ENCODE measurements around the gene CNTNAP5. TPM values are rescaled to one million over a fixed set of nuclear protein-coding genes. Genes with fewer than 3 reads are reported as not detected.

CNTNAP5 gene
- total and polyA plus RNA-seq, 4 experiments from 2014 or later, result not detected

DNA sequence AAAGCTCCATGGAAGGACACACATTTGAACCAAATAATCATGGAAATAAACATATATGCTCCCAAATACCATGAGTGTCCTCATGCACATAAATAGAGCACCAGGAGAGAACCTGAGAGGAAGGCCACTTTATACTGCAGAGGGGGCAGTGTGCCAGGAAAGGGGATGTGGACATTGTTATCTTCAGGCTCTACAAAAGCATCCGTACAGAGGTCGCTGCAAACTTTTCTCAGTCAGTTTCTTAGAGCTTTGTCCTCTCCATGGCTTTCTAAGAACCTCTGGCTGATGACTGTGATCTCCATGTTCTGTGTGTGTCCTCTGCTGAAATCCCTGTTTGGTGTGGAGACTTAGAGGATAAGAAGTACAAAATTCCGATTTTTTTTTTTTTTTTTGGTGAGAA is 515.7 kb downstream of the CNTNAP5 start:
- no peak overlapping the region for H3K27ac Mint-ChIP-seq
- Histone ChIP-seq H3K9me3 (ENCODE audit: control insufficient read depth in 1 of 2, low read length in 2 of 2) (no peaks in the 10 kb centered on the region), H3K36me3 (ENCODE audit: insufficient read depth, low read length) (no peaks in the 10 kb centered on the region), H3K4me3 (ENCODE audit: low read length in 2 of 2) (no peak overlapping the region), H3K4me1 (ENCODE audit: insufficient read depth, low read length) (no peaks in the 10 kb centered on the region), H3K27me3 (ENCODE audit: insufficient read depth, low read length) (no peaks in the 10 kb centered on the region), H3K27ac (ENCODE audit: low read depth, low read length) (no peak overlapping the region)
- H3K4me1 Mint-ChIP-seq, result no peaks in the 10 kb centered on the region
- intact Hi-C loops (cut with micrococcal nuclease), result no loop called here
- POLR2A ChIA-PET (ENCODE audit: partially characterized antibody), result no interaction called here
- no peaks in the 10 kb centered on the region for H3K36me3 Mint-ChIP-seq
- DNase-seq, result no peak
- H3K27me3 Mint-ChIP-seq, result no peaks in the 10 kb centered on the region
- CTCF ChIA-PET (ENCODE audit: partially characterized antibody), result no interaction called here
- H3K9me3 Mint-ChIP-seq, result peaks cover 0 to 10% (median 3%) of the 10 kb centered on the region in 8 donors
- H3K4me3 Mint-ChIP-seq, result no peak overlapping the region

DNA sequence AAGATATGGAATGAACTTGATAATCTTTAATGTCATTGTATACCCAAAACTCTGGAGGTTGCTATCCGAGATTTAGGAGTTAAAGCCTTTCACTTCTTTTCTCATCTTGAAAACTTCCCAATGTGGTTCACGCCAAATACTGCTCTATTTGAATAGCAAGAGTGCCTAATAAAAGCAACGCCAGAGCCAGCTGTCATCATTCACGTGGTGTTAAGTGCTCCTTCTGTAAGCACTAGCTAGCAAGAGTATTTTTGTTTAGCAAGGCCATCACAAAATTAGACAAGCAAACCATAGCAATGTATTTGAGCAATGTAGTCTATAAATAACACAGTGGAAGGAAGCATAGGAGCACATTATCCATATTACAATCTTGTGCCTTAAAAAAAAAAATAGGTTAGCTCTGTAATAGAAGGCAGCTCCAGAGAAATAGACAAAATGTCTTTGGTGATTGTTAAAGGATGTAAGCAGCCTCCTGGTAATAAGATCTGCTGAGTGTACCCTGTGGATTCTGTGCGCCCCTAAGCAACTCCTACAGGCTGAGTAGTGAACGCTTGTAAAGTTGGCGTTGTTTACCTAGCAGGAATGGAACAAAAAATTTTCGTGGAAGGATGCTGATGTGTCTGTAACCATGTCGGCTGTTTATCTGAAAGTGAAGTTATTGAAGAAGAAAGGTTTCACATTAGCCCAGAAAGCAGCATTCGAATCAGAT is 518.0 kb downstream of the CNTNAP5 start:
- Mint-ChIP-seq H3K4me1 (no peaks in the 10 kb centered on the region), H3K27me3 (no peaks in the 10 kb centered on the region), H3K9me3 (peaks cover 0 to 8% (median 3%) of the 10 kb centered on the region in 8 donors), H3K4me3 (no peak overlapping the region), H3K36me3 (no peaks in the 10 kb centered on the region), H3K27ac (no peak overlapping the region)
- Histone ChIP-seq H3K36me3 (ENCODE audit: insufficient read depth, low read length) (no peaks in the 10 kb centered on the region), H3K9me3 (ENCODE audit: control insufficient read depth in 1 of 2, low read length in 2 of 2) (no peaks in the 10 kb centered on the region), H3K27ac (ENCODE audit: low read depth, low read length) (no peak overlapping the region), H3K4me1 (ENCODE audit: insufficient read depth, low read length) (no peaks in the 10 kb centered on the region), H3K27me3 (ENCODE audit: insufficient read depth, low read length) (no peaks in the 10 kb centered on the region), H3K4me3 (ENCODE audit: low read length in 2 of 2) (no peak overlapping the region)
- POLR2A ChIA-PET (ENCODE audit: partially characterized antibody), result no interaction called here
- CTCF ChIA-PET (ENCODE audit: partially characterized antibody), result no interaction called here
- DNase-seq, result no peak
- intact Hi-C loops (cut with micrococcal nuclease), result no loop called here

DNA sequence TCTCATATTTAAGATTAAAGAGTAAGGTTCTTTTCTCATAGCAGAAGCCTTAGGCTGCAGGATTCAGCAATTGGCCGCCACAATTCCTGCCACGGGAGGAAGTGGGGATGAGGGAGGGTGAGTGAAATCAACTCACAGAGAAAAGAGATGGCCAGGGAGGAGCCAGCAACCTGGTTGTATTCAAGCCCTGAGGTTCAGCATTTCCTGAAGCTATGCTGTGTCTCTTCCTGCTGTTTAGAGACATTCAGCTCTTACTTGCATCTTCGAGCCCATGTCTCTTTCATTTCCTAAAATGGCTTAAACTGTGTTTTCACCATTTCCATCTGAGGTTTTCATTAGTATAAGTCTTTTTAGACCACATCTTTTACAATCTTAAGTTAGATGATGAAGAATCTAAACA is 522.6 kb downstream of the CNTNAP5 start:
- Histone ChIP-seq H3K9me3 (ENCODE audit: control insufficient read depth in 1 of 2, low read length in 2 of 2) (no peaks in the 10 kb centered on the region), H3K4me3 (ENCODE audit: low read length in 2 of 2) (no peak overlapping the region), H3K36me3 (ENCODE audit: insufficient read depth, low read length) (no peaks in the 10 kb centered on the region), H3K27ac (ENCODE audit: low read depth, low read length) (no peak overlapping the region), H3K27me3 (ENCODE audit: insufficient read depth, low read length) (no peaks in the 10 kb centered on the region), H3K4me1 (ENCODE audit: insufficient read depth, low read length) (no peaks in the 10 kb centered on the region)
- no peak for DNase-seq
- no peak overlapping the region for H3K4me3 Mint-ChIP-seq
- no peak overlapping the region for H3K27ac Mint-ChIP-seq
- POLR2A ChIA-PET (ENCODE audit: partially characterized antibody), result no interaction called here
- no peaks in the 10 kb centered on the region for H3K36me3 Mint-ChIP-seq
- CTCF ChIA-PET (ENCODE audit: partially characterized antibody), result no interaction called here
- H3K9me3 Mint-ChIP-seq, result peaks cover 0 to 18% (median 5%) of the 10 kb centered on the region in 8 donors
- no peaks in the 10 kb centered on the region for H3K4me1 Mint-ChIP-seq
- intact Hi-C loops (cut with micrococcal nuclease), result no loop called here
- H3K27me3 Mint-ChIP-seq, result no peaks in the 10 kb centered on the region

DNA sequence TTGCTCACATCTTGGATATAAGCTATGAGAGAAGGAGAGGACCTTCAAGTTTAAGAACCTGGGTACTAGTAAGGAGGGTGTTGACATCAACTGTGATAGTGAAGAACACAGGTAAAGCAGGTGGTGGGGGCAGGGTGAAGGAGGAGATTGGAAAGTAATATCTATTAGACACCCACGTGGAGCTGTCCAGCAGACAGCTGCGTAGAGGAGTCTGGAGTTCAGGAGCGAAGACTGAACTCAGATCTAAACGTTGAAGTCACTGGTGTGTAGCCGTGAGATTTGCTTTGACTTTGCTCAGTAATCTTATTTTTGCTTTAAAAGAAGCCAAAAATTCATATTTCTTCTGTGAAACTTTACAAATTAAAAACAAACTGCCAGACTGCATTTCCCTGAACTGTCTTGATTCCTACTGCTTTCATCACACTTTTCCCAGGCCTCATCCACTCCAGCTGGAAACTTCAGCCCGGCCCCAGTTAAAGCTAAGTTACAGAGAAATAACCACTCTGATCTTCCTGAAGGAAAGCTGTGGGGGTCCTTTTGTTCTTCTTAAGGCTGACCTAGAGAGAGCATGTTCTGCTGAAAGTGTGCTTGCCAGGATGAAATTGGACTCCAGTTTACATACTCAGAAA is 533.3 kb downstream of the CNTNAP5 start:
- H3K4me1 Mint-ChIP-seq, result no peaks in the 10 kb centered on the region
- ChIA-PET CTCF (ENCODE audit: partially characterized antibody) (no interaction called here), POLR2A (ENCODE audit: partially characterized antibody) (no interaction called here)
- intact Hi-C loops (cut with micrococcal nuclease), result no loop called here
- Histone ChIP-seq H3K4me3 (ENCODE audit: low read length in 2 of 2) (no peak overlapping the region), H3K36me3 (ENCODE audit: insufficient read depth, low read length) (no peaks in the 10 kb centered on the region), H3K9me3 (ENCODE audit: control insufficient read depth in 1 of 2, low read length in 2 of 2) (peaks cover 0 to 3% of the 10 kb centered on the region in 2 donors), H3K4me1 (ENCODE audit: insufficient read depth, low read length) (no peaks in the 10 kb centered on the region), H3K27ac (ENCODE audit: low read depth, low read length) (no peak overlapping the region), H3K27me3 (ENCODE audit: insufficient read depth, low read length) (no peaks in the 10 kb centered on the region)
- H3K27me3 Mint-ChIP-seq, result no peaks in the 10 kb centered on the region
- H3K4me3 Mint-ChIP-seq, result no peak overlapping the region
- no peaks in the 10 kb centered on the region for H3K36me3 Mint-ChIP-seq
- no peak overlapping the region for H3K27ac Mint-ChIP-seq
- H3K9me3 Mint-ChIP-seq, result peaks cover 0 to 20% (median 6%) of the 10 kb centered on the region in 8 donors
- no peak for DNase-seq

DNA sequence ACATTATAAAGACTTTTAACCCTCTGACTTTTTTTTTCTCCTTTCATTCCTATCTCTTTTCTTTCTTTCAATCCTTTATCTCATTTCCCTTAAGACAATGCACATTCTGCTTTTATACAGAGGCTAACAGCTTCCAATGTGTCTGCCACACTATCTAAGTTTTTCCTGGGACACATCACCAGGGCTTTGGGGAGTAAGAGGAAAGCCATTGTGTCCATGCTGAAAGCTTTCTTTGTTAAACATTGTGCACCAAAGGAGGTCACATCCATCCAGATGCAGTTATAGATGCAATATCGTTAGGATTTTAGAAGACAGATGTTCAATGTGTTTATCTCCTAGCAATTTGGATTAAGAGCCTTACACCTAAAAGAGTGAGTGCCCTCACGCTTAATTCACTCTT is 534.1 kb downstream of the CNTNAP5 start:
- Histone ChIP-seq H3K36me3 (ENCODE audit: insufficient read depth, low read length) (no peaks in the 10 kb centered on the region), H3K9me3 (ENCODE audit: control insufficient read depth in 1 of 2, low read length in 2 of 2) (peaks cover 0 to 3% of the 10 kb centered on the region in 2 donors), H3K27me3 (ENCODE audit: insufficient read depth, low read length) (no peaks in the 10 kb centered on the region), H3K4me1 (ENCODE audit: insufficient read depth, low read length) (no peaks in the 10 kb centered on the region), H3K4me3 (ENCODE audit: low read length in 2 of 2) (no peak overlapping the region), H3K27ac (ENCODE audit: low read depth, low read length) (no peak overlapping the region)
- Mint-ChIP-seq H3K27ac (no peak overlapping the region), H3K9me3 (peaks cover 0 to 20% (median 6%) of the 10 kb centered on the region in 8 donors), H3K27me3 (no peaks in the 10 kb centered on the region), H3K4me1 (no peaks in the 10 kb centered on the region), H3K4me3 (no peak overlapping the region), H3K36me3 (no peaks in the 10 kb centered on the region)
- CTCF ChIA-PET (ENCODE audit: partially characterized antibody), result no interaction called here
- no peak for DNase-seq
- intact Hi-C loops (cut with micrococcal nuclease), result no loop called here
- POLR2A ChIA-PET (ENCODE audit: partially characterized antibody), result no interaction called here

DNA sequence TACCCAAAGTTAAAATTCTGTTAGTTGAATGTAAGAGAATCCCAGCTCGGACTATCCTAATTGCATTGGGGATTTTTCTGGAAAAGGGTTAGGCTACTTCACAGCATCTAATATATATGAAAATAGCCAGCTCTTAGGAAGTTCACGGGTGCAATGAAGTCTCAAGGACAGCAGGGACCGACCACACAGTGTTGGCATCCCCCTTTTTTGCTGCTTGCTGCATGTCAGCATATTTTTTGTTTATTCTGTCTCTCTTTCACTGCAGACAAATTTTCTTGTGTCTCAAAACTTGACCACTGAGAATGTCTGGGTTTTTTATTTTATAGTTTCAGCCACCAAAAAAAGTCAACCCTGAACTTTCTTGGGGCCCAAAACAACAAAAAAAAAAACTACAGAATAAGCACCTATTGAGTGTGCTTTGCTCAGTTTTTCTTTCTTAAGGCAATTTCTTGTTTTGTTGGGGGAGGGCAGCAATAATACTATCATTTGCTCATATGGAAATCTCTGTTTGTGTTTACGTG is 535.6 kb downstream of the CNTNAP5 start:
- Histone ChIP-seq H3K27ac (ENCODE audit: low read depth, low read length) (no peak overlapping the region), H3K36me3 (ENCODE audit: insufficient read depth, low read length) (no peaks in the 10 kb centered on the region), H3K27me3 (ENCODE audit: insufficient read depth, low read length) (no peaks in the 10 kb centered on the region), H3K9me3 (ENCODE audit: control insufficient read depth in 1 of 2, low read length in 2 of 2) (peaks cover 0 to 3% of the 10 kb centered on the region in 2 donors), H3K4me1 (ENCODE audit: insufficient read depth, low read length) (no peaks in the 10 kb centered on the region), H3K4me3 (ENCODE audit: low read length in 2 of 2) (no peak overlapping the region)
- Mint-ChIP-seq H3K27me3 (no peaks in the 10 kb centered on the region), H3K4me1 (no peaks in the 10 kb centered on the region), H3K9me3 (peaks cover 2 to 20% (median 6%) of the 10 kb centered on the region in 8 donors), H3K36me3 (no peaks in the 10 kb centered on the region), H3K27ac (no peak overlapping the region), H3K4me3 (no peak overlapping the region)
- POLR2A ChIA-PET (ENCODE audit: partially characterized antibody), result no interaction called here
- DNase-seq, result no peak
- intact Hi-C loops (cut with micrococcal nuclease), result no loop called here
- CTCF ChIA-PET (ENCODE audit: partially characterized antibody), result no interaction called here

DNA sequence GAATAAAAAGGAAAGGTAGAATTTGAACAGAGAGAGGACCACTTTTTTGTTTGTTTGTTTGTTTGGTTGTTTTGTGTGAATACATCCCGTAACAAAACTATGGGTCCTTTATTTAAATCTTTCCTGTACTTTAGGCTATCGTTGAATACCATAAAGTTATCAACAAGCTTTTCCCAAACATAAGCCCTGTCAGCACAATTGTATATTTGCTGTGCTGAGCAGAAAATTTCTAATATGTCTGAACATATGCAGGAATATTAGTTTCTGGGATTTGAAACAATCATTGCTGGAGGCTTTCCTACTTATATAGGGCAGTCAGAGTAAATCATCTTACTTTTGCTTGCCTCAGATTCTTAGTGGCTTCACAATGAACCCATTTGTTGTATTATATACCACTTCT is 536.4 kb downstream of the CNTNAP5 start:
- Mint-ChIP-seq H3K27me3 (no peaks in the 10 kb centered on the region), H3K4me3 (no peak overlapping the region), H3K36me3 (no peaks in the 10 kb centered on the region), H3K4me1 (no peaks in the 10 kb centered on the region), H3K9me3 (peaks cover under 1 to 19% (median 6%) of the 10 kb centered on the region in 8 donors), H3K27ac (no peak overlapping the region)
- ChIA-PET POLR2A (ENCODE audit: partially characterized antibody) (no interaction called here), CTCF (ENCODE audit: partially characterized antibody) (no interaction called here)
- Histone ChIP-seq H3K27me3 (ENCODE audit: insufficient read depth, low read length) (no peaks in the 10 kb centered on the region), H3K4me1 (ENCODE audit: insufficient read depth, low read length) (no peaks in the 10 kb centered on the region), H3K36me3 (ENCODE audit: insufficient read depth, low read length) (no peaks in the 10 kb centered on the region), H3K4me3 (ENCODE audit: low read length in 2 of 2) (no peak overlapping the region), H3K9me3 (ENCODE audit: control insufficient read depth in 1 of 2, low read length in 2 of 2) (peaks cover 0 to 3% of the 10 kb centered on the region in 2 donors), H3K27ac (ENCODE audit: low read depth, low read length) (no peak overlapping the region)
- no peak for DNase-seq
- intact Hi-C loops (cut with micrococcal nuclease), result no loop called here
